ENCODE results near the gene ABLIM2. TPM values are rescaled to one million over a fixed set of nuclear protein-coding genes. Genes with fewer than 3 reads are reported as not detected.
A peak's percentile ranks its signal among the peaks of the same experiment; 100 is the strongest.

ABLIM2 gene
- total RNA-seq, 4 donors from 2014 or later = 4.2 to 28.5 (median 8.7) TPM

- TF ChIP-seq POLR2AphosphoS5 (IDR thresholded peaks at IDR 0.05) (peak; percentile 76 to 91), POLR2A (IDR thresholded peaks at IDR 0.05; ENCODE audit: low read depth) (peak; percentile 46), EP300 (IDR thresholded peaks at IDR 0.05) (no peak)
- Histone ChIP-seq H3K36me3 (no peaks in the 10 kb centered on the region), H3K4me3 (peak within 1 kb of the TSS; percentile 94 to 99 (median 98)), H3K4me1 (peaks cover 9 to 58% (median 45%) of the 10 kb centered on the region in 4 donors), H3K27me3 (no peaks in the 10 kb centered on the region), H3K9me3 (no peaks in the 10 kb centered on the region), H3K27ac (replicated peaks in 1 of 4) (peak within 1 kb of the TSS; percentile 99)
- intact Hi-C loops (cut with DNase I) = loop anchor here (5.0 kb wide), 1 partner anchor 62 kb away; no protein-coding TSS in a partner anchor
- 0% methylated on average over 25 of the region's 96 CpGs for WGBS
- DNase-seq (ENCODE audit: extremely low spot score) = no peak
These were observed 219.1 kb downstream of the ABLIM2 start, which contains the start of gene AFAP1 for GRCh38 chr4:7939377-7940108. AFAP1 (minus strand) TSS chr4:7939861; CDS start chr4:7872078, 67,783 bp downstream.

- H3K27me3 ChIP-seq = no peaks in the 10 kb centered on the region
- peak; percentile 57 to 59 for TF ChIP-seq POLR2AphosphoS5 (IDR thresholded peaks at IDR 0.05)
- no peak for TF ChIP-seq EP300 (IDR thresholded peaks at IDR 0.05)
- TF ChIP-seq POLR2A (IDR thresholded peaks at IDR 0.05; ENCODE audit: low read depth) = no peak
- peak in 1 of 3 experiments; percentile 22 for TF ChIP-seq CTCF (IDR thresholded peaks at IDR 0.05)
- H3K27ac ChIP-seq (replicated peaks in 1 of 4) = peak overlapping the region; percentile 99
- H3K9me3 ChIP-seq = no peaks in the 10 kb centered on the region
- intact Hi-C loops (cut with DNase I) = loop anchor here (5.0 kb wide), 1 partner anchor 61 kb away; no protein-coding TSS in a partner anchor
- peak; percentile 91 for DNase-seq (ENCODE audit: extremely low spot score)
- H3K36me3 ChIP-seq = no peaks in the 10 kb centered on the region
- H3K4me1 ChIP-seq = peaks cover 9 to 61% (median 51%) of the 10 kb centered on the region in 4 donors
- peak overlapping the region; percentile 94 to 99 (median 98) for H3K4me3 ChIP-seq
- 1% methylated on average over 14 of the region's 75 CpGs for WGBS
These were observed 219.8 kb downstream of the ABLIM2 start for GRCh38 chr4:7938609-7939376.

- no peak for DNase-seq (ENCODE audit: extremely low spot score)
- Histone ChIP-seq H3K4me1 (peaks cover 9 to 64% (median 53%) of the 10 kb centered on the region in 4 donors), H3K9me3 (no peaks in the 10 kb centered on the region), H3K36me3 (no peaks in the 10 kb centered on the region), H3K4me3 (peak overlapping the region; percentile 94 to 99 (median 98)), H3K27me3 (no peaks in the 10 kb centered on the region), H3K27ac (replicated peaks in 1 of 4) (peak overlapping the region; percentile 99)
- TF ChIP-seq POLR2A (IDR thresholded peaks at IDR 0.05; ENCODE audit: low read depth) (no peak), CTCF (IDR thresholded peaks at IDR 0.05) (no peak), POLR2AphosphoS5 (IDR thresholded peaks at IDR 0.05) (no peak)
- WGBS = 15% methylated on average over 6 of the region's 6 CpGs
- intact Hi-C loops (cut with DNase I) = loop anchor here (5.0 kb wide), 1 partner anchor 61 kb away; no protein-coding TSS in a partner anchor
These were observed 220.4 kb downstream of the ABLIM2 start for GRCh38 chr4:7938266-7938608.

- TF ChIP-seq POLR2A (IDR thresholded peaks at IDR 0.05; ENCODE audit: low read depth) (no peak), CTCF (IDR thresholded peaks at IDR 0.05) (no peak), POLR2AphosphoS5 (IDR thresholded peaks at IDR 0.05) (no peak), EP300 (IDR thresholded peaks at IDR 0.05) (no peak)
- DNase-seq (ENCODE audit: extremely low spot score) = no peak
- Histone ChIP-seq H3K27ac (replicated peaks in 1 of 4) (peak overlapping the region; percentile 99), H3K4me3 (peak overlapping the region in 2 of 4 donors; percentile 98 to 99), H3K36me3 (no peaks in the 10 kb centered on the region), H3K4me1 (peaks cover 9 to 73% (median 58%) of the 10 kb centered on the region in 4 donors), H3K27me3 (no peaks in the 10 kb centered on the region), H3K9me3 (no peaks in the 10 kb centered on the region)
- WGBS = 49% methylated on average over 2 of the region's 2 CpGs
- intact Hi-C loops (cut with DNase I) = loop anchor here (2.0 to 5.0 kb wide), 2 partner anchors 60 to 130 kb away; no protein-coding TSS in a partner anchor
These were observed 221.6 kb downstream of the ABLIM2 start for GRCh38 chr4:7937006-7937405.
